Glutamatergic neuron (in vitro differentiated cells): ENCODE data around the gene NEK10. TPM values are rescaled to one million over a fixed set of nuclear protein-coding genes. Genes with fewer than 3 reads are reported as not detected.

Experiments
- DNase-seq: peaks from one replicate; pipeline ENCODE4 v3.0.0; 2022
- H3K27ac Mint-ChIP-seq: one replicate; pipeline ENCODE4 v1.8.0; 2020; ENCODE audit warnings: mild to moderate bottlenecking, mixed read lengths, inconsistent platforms; ENCODE audit not compliant: unreplicated experiment
- H3K27me3 Mint-ChIP-seq: one replicate; pipeline ENCODE4 v1.8.0; 2020; ENCODE audit warnings: mild to moderate bottlenecking, moderate library complexity, mixed read lengths, inconsistent platforms; ENCODE audit not compliant: unreplicated experiment
- H3K36me3 Mint-ChIP-seq: one replicate; pipeline ENCODE4 v1.8.0; 2020; ENCODE audit warnings: mild to moderate bottlenecking, mixed read lengths, inconsistent platforms; ENCODE audit not compliant: unreplicated experiment
- H3K4me1 Mint-ChIP-seq: one replicate; pipeline ENCODE4 v1.8.0; 2020; ENCODE audit warnings: mild to moderate bottlenecking, low read depth, mixed read lengths, inconsistent platforms; ENCODE audit not compliant: unreplicated experiment
- H3K4me3 Mint-ChIP-seq: one replicate; pipeline ENCODE4 v1.8.0; 2020; ENCODE audit warnings: mild to moderate bottlenecking, mixed read lengths, inconsistent platforms; ENCODE audit not compliant: unreplicated experiment
- H3K9me3 Mint-ChIP-seq: one replicate; pipeline ENCODE4 v1.8.0; 2020; ENCODE audit warnings: mild to moderate bottlenecking, moderate library complexity, mixed read lengths, inconsistent platforms; ENCODE audit not compliant: unreplicated experiment
- total RNA-seq: library from RNA; stranded (reverse); fragmentation: NEBNext Ultra II Directional; extraction: Animal tissue kit (Norgen Biotek cat#: 25700); gene quantifications from one replicate; pipeline ENCODE4 v1.2.1, GENCODE V29; 2021; ENCODE audit not compliant: unreplicated experiment
- TF ChIP-seq, protein P1 (sequence below): fragments of 200-600 bp; sonication (generic); IDR thresholded peaks from one replicate; pipeline ENCODE4 v1.5.0; 2021; ENCODE audit not compliant: partially characterized antibody, unreplicated experiment

Gene NEK10
- total RNA-seq, 1 donor from 2014 or later: 1.5 TPM

GRCh38 chr3:27254896-27255295 lies 114.3 kb downstream of the NEK10 start:
- H3K4me1 Mint-ChIP-seq: no peaks in the 10 kb centered on the region
- TF ChIP-seq, protein P1, sequence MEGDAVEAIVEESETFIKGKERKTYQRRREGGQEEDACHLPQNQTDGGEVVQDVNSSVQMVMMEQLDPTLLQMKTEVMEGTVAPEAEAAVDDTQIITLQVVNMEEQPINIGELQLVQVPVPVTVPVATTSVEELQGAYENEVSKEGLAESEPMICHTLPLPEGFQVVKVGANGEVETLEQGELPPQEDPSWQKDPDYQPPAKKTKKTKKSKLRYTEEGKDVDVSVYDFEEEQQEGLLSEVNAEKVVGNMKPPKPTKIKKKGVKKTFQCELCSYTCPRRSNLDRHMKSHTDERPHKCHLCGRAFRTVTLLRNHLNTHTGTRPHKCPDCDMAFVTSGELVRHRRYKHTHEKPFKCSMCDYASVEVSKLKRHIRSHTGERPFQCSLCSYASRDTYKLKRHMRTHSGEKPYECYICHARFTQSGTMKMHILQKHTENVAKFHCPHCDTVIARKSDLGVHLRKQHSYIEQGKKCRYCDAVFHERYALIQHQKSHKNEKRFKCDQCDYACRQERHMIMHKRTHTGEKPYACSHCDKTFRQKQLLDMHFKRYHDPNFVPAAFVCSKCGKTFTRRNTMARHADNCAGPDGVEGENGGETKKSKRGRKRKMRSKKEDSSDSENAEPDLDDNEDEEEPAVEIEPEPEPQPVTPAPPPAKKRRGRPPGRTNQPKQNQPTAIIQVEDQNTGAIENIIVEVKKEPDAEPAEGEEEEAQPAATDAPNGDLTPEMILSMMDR: no peak
- no peaks in the 10 kb centered on the region for H3K27me3 Mint-ChIP-seq
- H3K4me3 Mint-ChIP-seq: no peak overlapping the region
- H3K36me3 Mint-ChIP-seq: no peaks in the 10 kb centered on the region
- DNase-seq: no peak
- H3K27ac Mint-ChIP-seq: no peak overlapping the region
- no peaks in the 10 kb centered on the region for H3K9me3 Mint-ChIP-seq

GRCh38 chr3:27253831-27254230 lies 115.4 kb downstream of the NEK10 start:
- Mint-ChIP-seq H3K27ac (no peak overlapping the region), H3K4me1 (no peaks in the 10 kb centered on the region), H3K4me3 (no peak overlapping the region), H3K27me3 (no peaks in the 10 kb centered on the region), H3K9me3 (no peaks in the 10 kb centered on the region), H3K36me3 (no peaks in the 10 kb centered on the region)
- TF ChIP-seq, protein P1: peak; percentile 44
- peak; percentile 24 for DNase-seq

GRCh38 chr3:27253391-27253790 lies 115.8 kb downstream of the NEK10 start:
- no peaks in the 10 kb centered on the region for H3K36me3 Mint-ChIP-seq
- TF ChIP-seq, protein P1: no peak
- H3K4me3 Mint-ChIP-seq: no peak overlapping the region
- no peak for DNase-seq
- no peaks in the 10 kb centered on the region for H3K9me3 Mint-ChIP-seq
- no peaks in the 10 kb centered on the region for H3K4me1 Mint-ChIP-seq
- H3K27me3 Mint-ChIP-seq: no peaks in the 10 kb centered on the region
- H3K27ac Mint-ChIP-seq: no peak overlapping the region

DNA sequence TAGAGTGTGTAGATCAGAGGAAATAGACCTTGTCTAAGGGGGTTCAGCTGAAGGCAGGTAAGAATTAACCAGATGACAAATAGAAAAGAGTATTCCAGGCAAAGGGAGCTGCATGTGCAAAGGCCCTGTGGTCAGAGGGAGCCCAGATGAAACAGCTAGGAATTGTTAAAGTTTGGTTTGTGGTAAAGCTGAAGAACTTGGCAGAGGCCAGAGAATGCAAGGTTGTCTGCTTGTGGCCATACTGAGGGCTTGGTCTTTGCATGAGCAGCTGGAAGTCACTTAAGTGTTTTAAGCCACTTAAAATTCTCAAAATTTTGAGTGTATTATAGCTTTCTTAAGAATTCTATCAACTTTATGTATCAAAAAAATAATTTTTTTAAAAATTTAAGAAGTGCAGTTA lies 116.5 kb downstream of the NEK10 start:
- no peaks in the 10 kb centered on the region for H3K36me3 Mint-ChIP-seq
- TF ChIP-seq, protein P1: no peak

DNA sequence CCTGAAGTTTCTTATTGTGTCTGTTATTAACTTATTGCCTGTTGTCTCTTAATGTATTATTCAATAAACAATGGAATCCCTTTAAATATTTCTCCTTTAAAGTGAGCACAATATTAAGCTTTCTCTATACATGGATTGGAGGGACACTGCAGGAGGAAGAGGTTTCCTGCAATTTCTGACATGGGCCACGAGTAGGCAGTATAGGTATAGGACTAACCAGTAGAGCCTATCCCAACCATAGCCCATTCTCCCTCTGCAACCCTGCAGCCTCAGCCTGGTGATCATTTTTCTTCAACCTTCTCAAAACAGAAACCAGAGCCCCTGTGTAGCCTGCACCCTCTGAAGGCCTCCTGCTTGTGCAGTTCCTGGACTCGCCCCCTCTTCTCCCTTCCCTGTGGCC lies 124.8 kb downstream of the NEK10 start:
- no peak for DNase-seq
- TF ChIP-seq, protein P1: no peak
- peaks cover 2% of the 10 kb centered on the region for H3K27me3 Mint-ChIP-seq
- no peak overlapping the region for H3K4me3 Mint-ChIP-seq
- H3K4me1 Mint-ChIP-seq: no peaks in the 10 kb centered on the region
- no peak overlapping the region for H3K27ac Mint-ChIP-seq
- H3K9me3 Mint-ChIP-seq: no peaks in the 10 kb centered on the region
- H3K36me3 Mint-ChIP-seq: no peaks in the 10 kb centered on the region

More for the DNA sequence above, 116.5 kb downstream of the NEK10 start:
- H3K27ac Mint-ChIP-seq: no peak overlapping the region
- no peak for DNase-seq
- H3K9me3 Mint-ChIP-seq: no peaks in the 10 kb centered on the region
- H3K27me3 Mint-ChIP-seq: no peaks in the 10 kb centered on the region
- H3K4me3 Mint-ChIP-seq: no peak overlapping the region
- no peaks in the 10 kb centered on the region for H3K4me1 Mint-ChIP-seq
